HFF-Myc (cell line): Measurements from ENCODE around the gene HSPA6.

Source experiments
- DNase-seq: peaks from one replicate; pipeline ENCODE4 v3.0.0-alpha.2; 2011; ENCODE audit warnings: low read depth; ENCODE audit errors: extremely low read depth
- H3K4me3 ChIP-seq: replicated peaks from 2 replicates; pipeline ENCODE4 v1.5.1; 2011; ENCODE audit warnings: low read depth, mild to moderate bottlenecking, control low read depth, low read length
- TF ChIP-seq, protein P1 (sequence below): IDR thresholded peaks from 2 replicates; pipeline ENCODE4 v1.5.1; 2012; ENCODE audit warnings: mild to moderate bottlenecking, low read depth, low read length, control low read depth; ENCODE audit errors: missing control alignments

Gene HSPA6

DNA sequence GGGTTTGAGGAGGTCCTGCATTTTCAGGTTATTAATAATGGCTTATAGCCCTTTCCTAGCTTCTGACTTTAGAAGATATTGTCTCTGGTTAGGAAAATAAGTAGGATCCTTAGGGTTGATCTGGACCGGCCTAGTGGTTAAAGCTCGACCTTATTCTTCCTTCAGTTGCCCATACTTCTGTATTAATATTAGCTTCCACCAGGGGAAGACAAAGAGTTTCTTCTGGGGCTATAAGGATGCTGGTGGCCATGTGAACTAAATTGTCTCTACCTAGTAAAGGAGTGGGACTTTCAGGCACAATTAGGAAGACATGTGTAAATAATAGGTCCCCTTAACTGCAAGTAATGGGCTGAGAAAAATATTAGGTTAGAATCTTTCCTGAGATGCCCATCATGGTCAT, 39.7 kb upstream of the HSPA6 start:
- no peak overlapping the region for H3K4me3 ChIP-seq
- TF ChIP-seq, protein P1, sequence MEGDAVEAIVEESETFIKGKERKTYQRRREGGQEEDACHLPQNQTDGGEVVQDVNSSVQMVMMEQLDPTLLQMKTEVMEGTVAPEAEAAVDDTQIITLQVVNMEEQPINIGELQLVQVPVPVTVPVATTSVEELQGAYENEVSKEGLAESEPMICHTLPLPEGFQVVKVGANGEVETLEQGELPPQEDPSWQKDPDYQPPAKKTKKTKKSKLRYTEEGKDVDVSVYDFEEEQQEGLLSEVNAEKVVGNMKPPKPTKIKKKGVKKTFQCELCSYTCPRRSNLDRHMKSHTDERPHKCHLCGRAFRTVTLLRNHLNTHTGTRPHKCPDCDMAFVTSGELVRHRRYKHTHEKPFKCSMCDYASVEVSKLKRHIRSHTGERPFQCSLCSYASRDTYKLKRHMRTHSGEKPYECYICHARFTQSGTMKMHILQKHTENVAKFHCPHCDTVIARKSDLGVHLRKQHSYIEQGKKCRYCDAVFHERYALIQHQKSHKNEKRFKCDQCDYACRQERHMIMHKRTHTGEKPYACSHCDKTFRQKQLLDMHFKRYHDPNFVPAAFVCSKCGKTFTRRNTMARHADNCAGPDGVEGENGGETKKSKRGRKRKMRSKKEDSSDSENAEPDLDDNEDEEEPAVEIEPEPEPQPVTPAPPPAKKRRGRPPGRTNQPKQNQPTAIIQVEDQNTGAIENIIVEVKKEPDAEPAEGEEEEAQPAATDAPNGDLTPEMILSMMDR: peak; percentile 41
- DNase-seq: no peak

DNA sequence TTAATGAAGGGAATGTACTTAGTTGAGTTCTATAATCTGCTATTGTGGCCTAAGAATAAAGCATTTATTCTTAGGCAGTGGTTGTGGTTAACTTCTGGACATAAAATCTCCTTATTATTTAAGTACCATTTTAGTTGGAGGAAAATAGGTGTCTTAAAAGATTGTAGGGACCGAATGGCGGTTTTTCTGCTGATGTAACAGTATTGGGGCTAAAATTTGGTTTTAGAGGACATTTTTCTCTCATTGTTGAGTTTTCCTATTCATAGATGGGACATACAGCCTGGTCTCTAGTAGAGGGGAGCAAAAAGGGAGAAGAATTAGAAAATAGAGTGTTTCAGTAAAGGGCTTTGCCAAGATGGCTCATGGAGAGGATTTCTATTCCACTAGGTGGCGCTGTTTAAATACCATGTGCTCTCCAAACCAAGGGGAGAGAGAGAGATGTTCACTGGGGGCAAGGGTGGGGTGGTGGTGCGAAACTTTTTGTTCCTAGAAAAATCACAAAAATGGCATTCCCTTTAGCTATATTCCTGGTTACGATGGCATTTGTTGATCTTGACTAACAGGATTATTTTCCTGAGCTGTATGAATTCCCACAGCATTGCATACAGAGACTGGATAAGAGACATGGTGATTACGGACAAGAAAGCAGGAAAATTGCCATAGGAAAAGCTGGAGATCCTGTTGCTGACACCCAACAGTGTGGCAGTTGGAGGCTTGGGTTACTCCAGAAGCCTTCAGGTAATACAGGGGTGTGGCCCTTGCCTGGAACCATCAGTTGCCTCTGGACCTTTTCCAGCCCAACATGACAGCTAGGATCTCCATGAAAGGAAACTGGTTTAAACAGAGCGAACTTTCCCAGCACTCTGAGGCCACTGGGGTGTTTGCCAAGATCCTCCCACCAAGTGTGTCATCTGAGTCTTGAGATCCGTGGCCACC, 37.3 kb upstream of the HSPA6 start:
- no peak overlapping the region for H3K4me3 ChIP-seq
- TF ChIP-seq, protein P1: peak; percentile 67
- peak; percentile 62 for DNase-seq

DNA sequence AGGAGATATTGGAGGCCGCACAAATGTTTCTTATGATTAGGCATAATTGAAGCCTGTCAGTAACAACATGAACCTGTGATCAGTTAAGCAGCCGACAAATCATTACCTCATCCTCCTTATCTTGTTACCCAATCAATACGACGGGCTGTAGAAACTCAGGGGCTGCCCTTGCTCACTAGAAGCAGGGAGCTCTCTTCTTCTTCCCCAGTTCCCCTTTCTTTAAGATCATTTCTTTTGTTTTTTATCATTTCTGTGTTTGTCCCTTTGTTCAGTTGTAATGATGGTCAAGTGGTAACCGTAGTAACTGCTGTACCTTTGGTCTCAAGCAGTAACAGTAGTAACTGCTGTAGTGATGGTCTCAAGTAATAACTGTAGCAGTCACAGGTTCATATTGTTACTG, 32.9 kb upstream of the HSPA6 start:
- TF ChIP-seq, protein P1: no peak
- H3K4me3 ChIP-seq: no peak overlapping the region
- no peak for DNase-seq

DNA sequence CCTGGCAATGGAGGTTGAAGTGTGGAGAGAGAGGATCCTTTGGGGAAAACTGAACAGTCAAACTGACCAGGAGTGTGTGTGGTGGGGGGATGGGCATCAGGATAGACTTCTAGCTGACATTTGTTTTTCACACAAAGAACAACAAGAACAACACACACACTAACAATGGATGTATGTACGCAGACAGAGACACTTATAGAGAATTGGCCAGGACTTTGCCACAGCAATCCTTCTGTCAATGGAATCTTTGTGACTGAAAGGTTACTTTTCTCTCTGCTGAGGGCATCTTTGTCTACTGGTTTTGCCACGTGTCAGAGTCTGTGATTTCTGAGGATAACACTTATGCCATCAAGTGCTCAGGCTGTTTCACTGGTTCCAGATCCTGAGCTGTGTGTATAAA, 31.5 kb upstream of the HSPA6 start:
- no peak for DNase-seq
- TF ChIP-seq, protein P1: no peak

DNA sequence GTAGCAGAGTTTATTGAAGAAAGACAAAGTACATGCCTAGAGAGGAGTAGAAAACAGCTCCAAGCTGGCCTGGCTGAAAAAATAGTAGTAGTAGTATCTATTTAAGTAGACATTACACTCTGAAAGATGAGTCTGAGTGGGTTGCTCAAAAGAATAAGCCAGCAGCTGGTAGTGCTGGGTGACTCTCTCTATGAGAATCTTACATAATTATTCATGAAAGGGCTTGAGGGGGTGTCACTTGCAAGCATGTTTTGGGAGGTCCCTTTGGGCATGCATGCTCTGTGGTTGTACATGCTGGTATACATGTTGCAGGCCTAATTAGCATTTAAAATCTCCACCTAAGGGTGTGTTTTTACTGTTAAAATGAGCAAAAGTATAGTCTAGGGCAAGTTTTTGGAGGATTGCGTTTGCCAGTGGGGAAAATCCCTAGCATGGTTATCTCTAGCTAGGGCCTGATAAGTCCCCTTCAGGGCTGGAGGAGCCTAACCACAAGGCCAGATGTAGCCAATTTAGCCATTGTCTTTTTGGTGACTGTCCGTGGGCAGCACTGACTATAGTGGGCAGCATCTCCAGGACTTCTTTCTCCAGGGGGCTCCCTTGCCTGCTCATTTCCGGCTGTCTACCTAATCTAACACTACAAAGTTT, 30.1 kb upstream of the HSPA6 start:
- no peak for DNase-seq
- TF ChIP-seq, protein P1: no peak
- H3K4me3 ChIP-seq: no peak overlapping the region

More for the DNA sequence above, 31.5 kb upstream of the HSPA6 start:
- no peak overlapping the region for H3K4me3 ChIP-seq

DNA sequence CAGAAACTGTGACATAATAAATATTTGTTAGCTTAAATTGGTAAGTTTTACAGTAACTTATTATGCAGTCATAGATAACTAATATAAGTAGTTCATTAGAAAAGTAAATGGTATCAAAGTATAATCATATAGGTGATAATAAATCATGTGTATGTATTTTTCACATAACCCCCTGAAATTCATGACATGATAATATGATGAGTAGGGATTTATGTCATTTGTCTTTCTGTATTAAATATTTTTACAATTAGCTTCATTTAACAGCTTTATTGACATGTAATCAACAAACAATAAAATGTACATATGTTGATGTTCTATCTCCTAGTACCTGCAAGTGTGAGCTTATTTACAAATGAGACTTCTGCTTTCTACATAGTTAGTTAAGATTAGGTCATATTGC, 28.9 kb upstream of the HSPA6 start:
- TF ChIP-seq, protein P1: no peak
- DNase-seq: no peak
- H3K4me3 ChIP-seq: no peak overlapping the region
